OCI-M1 (cell line): ENCODE results near the gene STXBP3.
"Not testable (repeated sequence)": the region's sequence is repeated elsewhere in the genome, so short reads cannot be mapped to it uniquely, and the experiment has no call there.

Experiments used
- DNase-seq: peaks from one replicate; lab custom pipeline; 2025; lab: John Stamatoyannopoulos, UW

The STXBP3 gene

GRCh38 chr1:108732398-108732797 lies 14.1 kb upstream of the STXBP3 start:
- DNase-seq, result no peak

- DNase-seq, result no peak
These were observed 12.2 kb upstream of the STXBP3 start for GRCh38 chr1:108734171-108734865.

GRCh38 chr1:108742253-108742652 lies 4.2 kb upstream of the STXBP3 start:
- no peak for DNase-seq

- DNase-seq, result no peak
These were observed 493 bp upstream of the STXBP3 start for GRCh38 chr1:108745980-108746381.

- DNase-seq, result peak; percentile 89
These were observed 837 bp downstream of the STXBP3 start for GRCh38 chr1:108747171-108747850.

GRCh38 chr1:108747898-108748297 lies 1.4 kb downstream of the STXBP3 start:
- peak; percentile 61 for DNase-seq

GRCh38 chr1:108749081-108749480 lies 2.6 kb downstream of the STXBP3 start:
- no peak for DNase-seq

- DNase-seq, result no peak
These were observed 4.2 kb downstream of the STXBP3 start for GRCh38 chr1:108750476-108751181.

GRCh38 chr1:108753363-108753762 lies 6.9 kb downstream of the STXBP3 start:
- no peak for DNase-seq

- DNase-seq, result no peak
These were observed 12.3 kb downstream of the STXBP3 start for GRCh38 chr1:108758796-108759195.

- no peak for DNase-seq
These were observed 20.6 kb downstream of the STXBP3 start for GRCh38 chr1:108767115-108767514.

GRCh38 chr1:108767708-108768107 lies 21.2 kb downstream of the STXBP3 start:
- no peak for DNase-seq

GRCh38 chr1:108777839-108778238 lies 31.4 kb downstream of the STXBP3 start:
- DNase-seq, result no peak

- no peak for DNase-seq
These were observed 33.0 kb downstream of the STXBP3 start for GRCh38 chr1:108779455-108779854.

GRCh38 chr1:108780937-108781574 lies 34.6 kb downstream of the STXBP3 start:
- peak; percentile 31 for DNase-seq

GRCh38 chr1:108781575-108781944 lies 35.1 kb downstream of the STXBP3 start:
- DNase-seq, result not testable (repeated sequence)

GRCh38 chr1:108785264-108785663 lies 38.8 kb downstream of the STXBP3 start:
- DNase-seq, result no peak

- no peak for DNase-seq
These were observed 39.4 kb downstream of the STXBP3 start for GRCh38 chr1:108785880-108786279.

- DNase-seq, result no peak
These were observed 45.3 kb downstream of the STXBP3 start for GRCh38 chr1:108791790-108792189.

GRCh38 chr1:108792420-108792819 lies 45.9 kb downstream of the STXBP3 start:
- no peak for DNase-seq

- no peak for DNase-seq
These were observed 52.5 kb downstream of the STXBP3 start for GRCh38 chr1:108799001-108799400.

GRCh38 chr1:108801101-108801500 lies 54.6 kb downstream of the STXBP3 start:
- DNase-seq, result no peak

- no peak for DNase-seq
These were observed 57.1 kb downstream of the STXBP3 start for GRCh38 chr1:108803548-108803947.
